ENCODE data around the gene VGLL4.

DNA sequence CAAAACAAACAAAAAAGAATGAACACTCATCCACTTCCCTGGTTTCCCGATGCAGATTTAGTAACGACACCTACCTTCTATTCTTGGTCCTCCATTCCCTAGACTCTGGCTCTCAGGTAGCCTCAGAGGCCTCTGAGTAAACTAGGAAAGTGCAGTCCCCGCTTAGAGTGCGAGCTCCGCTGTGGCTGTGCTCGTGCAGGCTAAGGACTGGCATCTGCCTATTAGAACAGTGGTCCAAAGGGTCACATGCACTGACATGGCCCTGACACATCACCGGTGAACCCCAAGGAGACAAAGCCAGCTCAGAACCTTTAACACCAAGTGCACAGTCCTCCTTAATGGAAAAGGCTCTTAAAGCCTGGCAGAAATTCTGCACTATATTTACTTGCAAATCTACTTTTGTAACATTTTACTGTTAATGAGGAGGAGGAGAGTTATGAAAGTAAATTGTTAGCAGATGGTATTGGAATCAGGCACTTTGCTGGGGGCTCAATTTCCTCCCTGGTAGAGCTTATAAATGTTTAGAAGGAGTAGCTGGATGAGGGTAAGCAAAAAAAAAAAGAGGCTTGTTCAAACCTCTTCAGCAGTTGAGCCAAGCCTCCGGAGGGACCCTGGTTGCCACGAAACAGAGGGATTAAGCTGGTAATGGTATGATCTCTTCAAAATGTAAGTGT is 31.1 kb downstream of the VGLL4 start:
- TF ChIP-seq, protein P1, sequence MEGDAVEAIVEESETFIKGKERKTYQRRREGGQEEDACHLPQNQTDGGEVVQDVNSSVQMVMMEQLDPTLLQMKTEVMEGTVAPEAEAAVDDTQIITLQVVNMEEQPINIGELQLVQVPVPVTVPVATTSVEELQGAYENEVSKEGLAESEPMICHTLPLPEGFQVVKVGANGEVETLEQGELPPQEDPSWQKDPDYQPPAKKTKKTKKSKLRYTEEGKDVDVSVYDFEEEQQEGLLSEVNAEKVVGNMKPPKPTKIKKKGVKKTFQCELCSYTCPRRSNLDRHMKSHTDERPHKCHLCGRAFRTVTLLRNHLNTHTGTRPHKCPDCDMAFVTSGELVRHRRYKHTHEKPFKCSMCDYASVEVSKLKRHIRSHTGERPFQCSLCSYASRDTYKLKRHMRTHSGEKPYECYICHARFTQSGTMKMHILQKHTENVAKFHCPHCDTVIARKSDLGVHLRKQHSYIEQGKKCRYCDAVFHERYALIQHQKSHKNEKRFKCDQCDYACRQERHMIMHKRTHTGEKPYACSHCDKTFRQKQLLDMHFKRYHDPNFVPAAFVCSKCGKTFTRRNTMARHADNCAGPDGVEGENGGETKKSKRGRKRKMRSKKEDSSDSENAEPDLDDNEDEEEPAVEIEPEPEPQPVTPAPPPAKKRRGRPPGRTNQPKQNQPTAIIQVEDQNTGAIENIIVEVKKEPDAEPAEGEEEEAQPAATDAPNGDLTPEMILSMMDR (IDR thresholded peaks at IDR 0.05) = no peak
- TF ChIP-seq EZH2 (IDR thresholded peaks at IDR 0.05; ENCODE audit: borderline replicate concordance, insufficient read depth, low read depth, low read length, poor library complexity, severe bottlenecking) = no peak

All from B cell (primary cell).